Measurements from ENCODE around the gene OR51E1. TPM values are rescaled to one million over a fixed set of nuclear protein-coding genes. Genes with fewer than 3 reads are reported as not detected.

The OR51E1 gene
- total RNA-seq, 4 donors from 2014 or later = 0.12 to 1.2 (median 0.25) TPM

DNA sequence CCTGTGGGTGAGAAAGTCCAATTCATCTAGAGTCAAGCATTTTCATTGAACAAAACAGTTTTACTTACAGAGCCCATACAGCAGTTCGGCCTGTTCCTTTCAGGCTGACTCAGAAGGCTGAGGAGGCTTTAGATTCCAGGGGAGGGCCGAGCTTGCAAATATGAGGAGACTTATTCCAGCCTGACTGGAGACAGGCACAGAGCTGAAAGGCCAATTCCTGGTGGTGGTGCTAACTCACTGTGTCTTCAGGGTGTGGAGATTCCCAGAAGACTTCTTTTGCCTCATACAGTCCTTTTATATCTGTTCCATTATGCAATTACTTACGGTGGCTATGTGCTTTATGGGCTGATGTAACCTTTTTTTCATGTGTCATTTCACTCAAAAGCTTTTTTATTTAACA, 53.8 kb downstream of the OR51E1 start, which contains the start of gene OR51E2:
TSS of gene OR51E2 (minus strand) at position 269 of the 400 bp plus-strand sequence. CDS start 15,142 bp downstream, outside the sequence.
- Histone ChIP-seq H3K36me3 (no peaks in the 10 kb centered on the region), H3K9me3 (no peaks in the 10 kb centered on the region), H3K27ac (no peak within 1 kb of the TSS), H3K4me1 (no peaks in the 10 kb centered on the region), H3K4me3 (no peak within 1 kb of the TSS), H3K27me3 (no peaks in the 10 kb centered on the region)
- in situ Hi-C loops (cut with MboI; ENCODE audit: low sequenced_read_pairs in 4 of 4) (no loop called here), intact Hi-C loops (cut with DNase I; ENCODE audit: low total_unique reads) (no loop called here)
- no peak for ATAC-seq
- DNase-seq = no peak
- TF ChIP-seq, protein P1, sequence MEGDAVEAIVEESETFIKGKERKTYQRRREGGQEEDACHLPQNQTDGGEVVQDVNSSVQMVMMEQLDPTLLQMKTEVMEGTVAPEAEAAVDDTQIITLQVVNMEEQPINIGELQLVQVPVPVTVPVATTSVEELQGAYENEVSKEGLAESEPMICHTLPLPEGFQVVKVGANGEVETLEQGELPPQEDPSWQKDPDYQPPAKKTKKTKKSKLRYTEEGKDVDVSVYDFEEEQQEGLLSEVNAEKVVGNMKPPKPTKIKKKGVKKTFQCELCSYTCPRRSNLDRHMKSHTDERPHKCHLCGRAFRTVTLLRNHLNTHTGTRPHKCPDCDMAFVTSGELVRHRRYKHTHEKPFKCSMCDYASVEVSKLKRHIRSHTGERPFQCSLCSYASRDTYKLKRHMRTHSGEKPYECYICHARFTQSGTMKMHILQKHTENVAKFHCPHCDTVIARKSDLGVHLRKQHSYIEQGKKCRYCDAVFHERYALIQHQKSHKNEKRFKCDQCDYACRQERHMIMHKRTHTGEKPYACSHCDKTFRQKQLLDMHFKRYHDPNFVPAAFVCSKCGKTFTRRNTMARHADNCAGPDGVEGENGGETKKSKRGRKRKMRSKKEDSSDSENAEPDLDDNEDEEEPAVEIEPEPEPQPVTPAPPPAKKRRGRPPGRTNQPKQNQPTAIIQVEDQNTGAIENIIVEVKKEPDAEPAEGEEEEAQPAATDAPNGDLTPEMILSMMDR (IDR thresholded peaks at IDR 0.05 in 4 of 5, conservative IDR thresholded peaks at IDR 0.05 in 1 of 5) = no peak
- no peak for TF ChIP-seq POLR2A (IDR thresholded peaks at IDR 0.05)

DNA sequence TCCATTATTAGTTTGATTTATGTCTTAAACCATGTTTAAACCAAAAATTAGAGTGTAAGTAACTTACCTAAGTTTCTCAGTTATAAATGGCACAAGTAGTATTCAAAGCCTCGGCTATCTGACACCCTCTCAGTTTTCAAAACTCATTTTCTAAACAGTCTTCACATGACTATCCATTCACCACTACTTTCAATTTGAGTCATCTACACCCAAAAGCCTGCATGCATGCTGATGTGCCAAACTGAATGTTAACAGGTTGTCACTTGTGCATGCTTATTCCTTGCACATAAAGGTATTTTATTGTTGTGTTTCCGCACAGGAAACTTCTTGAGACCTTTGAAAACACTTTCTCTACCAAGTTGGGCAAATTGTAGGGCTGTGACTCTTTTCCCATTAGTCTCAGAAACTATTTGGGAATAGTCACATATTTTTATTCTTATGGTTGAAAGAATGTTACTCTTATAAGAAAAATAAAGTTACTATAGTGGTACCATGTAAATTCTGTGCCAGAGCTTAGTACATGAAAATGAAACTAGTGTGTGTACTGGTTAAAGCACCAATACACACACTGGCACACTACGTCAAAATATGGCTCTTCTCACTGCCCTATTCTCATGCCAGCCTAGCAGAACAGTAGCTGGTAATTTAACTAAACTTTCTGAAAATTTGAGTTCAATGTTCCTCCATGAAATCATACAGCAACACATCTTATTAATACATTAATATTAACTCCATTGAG, 56.1 kb downstream of the OR51E1 start:
- Histone ChIP-seq H3K9me3 (no peaks in the 10 kb centered on the region), H3K27me3 (no peaks in the 10 kb centered on the region), H3K4me3 (no peak overlapping the region), H3K27ac (no peak overlapping the region), H3K4me1 (peaks cover 6 to 8% of the 10 kb centered on the region in 2 donors), H3K36me3 (no peaks in the 10 kb centered on the region)
- DNase-seq (no peak), ATAC-seq (no peak)
- intact Hi-C loops (cut with DNase I; ENCODE audit: low total_unique reads) (no loop called here), in situ Hi-C loops (cut with MboI; ENCODE audit: low sequenced_read_pairs in 4 of 4) (no loop called here)
- TF ChIP-seq, protein P1 (IDR thresholded peaks at IDR 0.05 in 4 of 5, conservative IDR thresholded peaks at IDR 0.05 in 1 of 5) = no peak
- no peak for TF ChIP-seq POLR2A (IDR thresholded peaks at IDR 0.05)

DNA sequence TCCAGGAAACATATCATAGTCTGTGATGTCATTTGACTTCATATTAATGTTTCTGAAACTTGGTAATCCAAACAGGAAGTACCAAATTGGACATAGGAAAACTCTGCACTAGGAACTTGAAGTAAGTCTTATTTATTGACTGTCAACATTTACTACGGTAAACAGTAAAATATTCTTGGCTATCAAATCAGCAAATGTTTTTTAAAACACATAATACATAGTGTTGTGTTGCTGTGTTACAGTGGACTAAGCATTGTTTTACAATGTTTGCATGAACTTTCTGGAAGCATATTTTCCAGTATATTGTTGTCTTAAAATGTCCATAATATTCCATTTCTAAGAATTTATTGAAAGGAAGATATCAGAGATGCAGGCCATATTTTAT, 56.6 kb downstream of the OR51E1 start:
- Histone ChIP-seq H3K4me3 (no peak overlapping the region), H3K4me1 (peaks cover 8 to 11% of the 10 kb centered on the region in 2 donors), H3K9me3 (no peaks in the 10 kb centered on the region), H3K27ac (no peak overlapping the region), H3K27me3 (no peaks in the 10 kb centered on the region), H3K36me3 (no peaks in the 10 kb centered on the region)
- ATAC-seq (no peak), DNase-seq (no peak)
- intact Hi-C loops (cut with DNase I; ENCODE audit: low total_unique reads) = no loop called here
- in situ Hi-C loops (cut with MboI; ENCODE audit: low sequenced_read_pairs in 4 of 4) = no loop called here
- TF ChIP-seq POLR2A (IDR thresholded peaks at IDR 0.05) = no peak

DNA sequence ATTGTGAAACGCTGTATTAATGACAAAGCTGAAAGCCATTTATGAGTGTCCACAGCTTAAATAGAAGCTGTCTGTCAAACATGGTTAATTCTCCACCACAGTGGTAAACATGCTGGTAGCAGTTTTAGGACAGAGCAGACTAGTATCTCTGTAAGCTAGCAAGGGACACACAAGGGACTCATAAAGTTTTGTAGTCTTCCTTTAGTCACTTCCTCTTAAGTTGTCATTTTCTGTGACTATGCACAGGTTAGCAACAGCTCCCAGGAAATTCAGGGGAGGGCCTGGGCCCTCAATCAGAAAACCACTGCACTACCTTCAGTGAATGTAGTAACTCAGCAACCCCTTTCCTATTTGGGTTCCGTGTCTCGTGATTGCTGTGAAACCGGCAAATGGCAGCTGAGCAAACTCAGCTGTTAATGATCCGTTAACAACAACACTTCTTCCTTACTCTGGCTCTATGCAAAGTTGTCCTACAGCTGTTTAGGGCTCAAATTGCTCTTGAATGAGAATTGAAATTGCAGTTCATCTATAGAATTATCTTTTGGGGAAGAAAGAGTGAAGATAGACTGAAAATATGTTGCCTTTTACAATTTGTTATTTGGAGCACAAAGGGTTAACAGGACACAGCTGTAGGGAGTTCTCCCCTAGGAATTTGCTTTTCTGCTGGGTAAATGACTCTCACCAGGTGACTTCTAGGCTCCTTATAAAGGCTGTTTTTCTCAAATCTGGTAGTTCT, 60.4 kb downstream of the OR51E1 start, which contains the start of gene MMP26:
TSS of gene MMP26 (plus strand) at position 731 of the 736 bp plus-strand sequence.
- intact Hi-C loops (cut with DNase I; ENCODE audit: low total_unique reads) (no loop called here), in situ Hi-C loops (cut with MboI; ENCODE audit: low sequenced_read_pairs in 4 of 4) (no loop called here)
- no peaks in the 10 kb centered on the region for H3K27me3 ChIP-seq
- no peaks in the 10 kb centered on the region for H3K9me3 ChIP-seq
- H3K36me3 ChIP-seq = no peaks in the 10 kb centered on the region
- ATAC-seq (peak; percentile 26 to 27), DNase-seq (no peak)
- H3K27ac ChIP-seq = peak within 1 kb of the TSS in 2 of 4 donors; percentile 18 to 24
- TF ChIP-seq, protein P1 (IDR thresholded peaks at IDR 0.05 in 4 of 5, conservative IDR thresholded peaks at IDR 0.05 in 1 of 5) = no peak
- no peak for TF ChIP-seq POLR2A (IDR thresholded peaks at IDR 0.05)
- H3K4me3 ChIP-seq = no peak within 1 kb of the TSS
- H3K4me1 ChIP-seq = peaks cover 8 to 11% of the 10 kb centered on the region in 2 donors

DNA sequence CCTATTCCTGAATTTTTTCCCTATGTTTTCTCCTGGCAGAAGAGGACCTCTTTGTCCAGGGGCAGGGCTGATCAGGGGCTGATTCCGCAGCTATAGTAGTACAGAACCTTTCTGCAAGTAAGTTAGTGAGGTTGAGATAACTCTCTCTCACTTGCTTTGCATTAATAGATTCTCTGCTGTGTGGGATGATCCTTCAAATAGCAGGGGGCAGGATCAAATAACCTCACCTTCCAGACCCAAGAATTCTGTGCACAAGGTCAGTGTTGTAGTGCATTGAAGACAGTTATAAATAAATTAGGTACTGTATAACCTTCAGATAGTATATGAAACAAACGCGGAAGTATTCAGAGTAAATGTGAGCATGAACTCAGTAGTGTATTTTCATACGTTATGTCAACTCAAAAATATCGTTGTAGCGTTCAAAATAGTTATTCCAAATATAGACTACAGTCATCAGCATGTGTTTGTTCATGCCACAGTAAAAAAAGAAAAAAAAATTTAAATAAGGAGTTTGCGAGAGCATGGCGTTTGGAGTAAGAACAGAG, 61.1 kb downstream of the OR51E1 start:
- no peak for TF ChIP-seq POLR2A (IDR thresholded peaks at IDR 0.05)
- TF ChIP-seq, protein P1 (IDR thresholded peaks at IDR 0.05 in 4 of 5, conservative IDR thresholded peaks at IDR 0.05 in 1 of 5) = no peak
- Histone ChIP-seq H3K4me3 (no peak overlapping the region), H3K9me3 (no peaks in the 10 kb centered on the region), H3K27me3 (no peaks in the 10 kb centered on the region), H3K4me1 (peaks cover 8 to 11% of the 10 kb centered on the region in 2 donors), H3K36me3 (no peaks in the 10 kb centered on the region), H3K27ac (peak overlapping the region in 2 of 4 donors; percentile 4 to 18)
- ATAC-seq (no peak), DNase-seq (no peak)
- in situ Hi-C loops (cut with MboI; ENCODE audit: low sequenced_read_pairs in 4 of 4) (no loop called here), intact Hi-C loops (cut with DNase I; ENCODE audit: low total_unique reads) (no loop called here)
